Omental fat pad (tissue), 4 donors: ENCODE data around the gene CRKL. TPM values are rescaled to one million over a fixed set of nuclear protein-coding genes. Genes with fewer than 3 reads are reported as not detected.
"Not testable (repeated sequence)": the region's sequence is repeated elsewhere in the genome, so short reads cannot be mapped to it uniquely, and the experiment has no call there.

Experiments
- ATAC-seq: fragments of 150-250 bp; one replicate; pipeline ENCODE4 v1.9.1; 2016; ENCODE audit warnings: mild to moderate bottlenecking, moderate library complexity; ENCODE audit not compliant: low FRiP score
- DNase-seq: peaks from one replicate; pipeline ENCODE4 v3.0.0-alpha.2; 2019; ENCODE audit warnings: low spot score
- total RNA-seq, 4 donors: library from RNA; depleted of rRNA; stranded (reverse); fragments of >200 nt; gene quantifications; one replicate each; pipeline ENCODE4 v1.1.0, GENCODE V29; 2016
- TF ChIP-seq, protein P1 (sequence below), 3 donors: fragments of 450-650 bp; IDR thresholded peaks; one replicate each; pipeline ENCODE4 v1.5.1; 2016 to 2017; ENCODE audit warnings: antibody characterized with exemption in 3 of 3, mild to moderate bottlenecking in 3 of 3, moderate library complexity in 2 of 3

CRKL gene
- total RNA-seq, 4 donors from 2014 or later = 37.9 to 51.6 (median 45.4) TPM

DNA sequence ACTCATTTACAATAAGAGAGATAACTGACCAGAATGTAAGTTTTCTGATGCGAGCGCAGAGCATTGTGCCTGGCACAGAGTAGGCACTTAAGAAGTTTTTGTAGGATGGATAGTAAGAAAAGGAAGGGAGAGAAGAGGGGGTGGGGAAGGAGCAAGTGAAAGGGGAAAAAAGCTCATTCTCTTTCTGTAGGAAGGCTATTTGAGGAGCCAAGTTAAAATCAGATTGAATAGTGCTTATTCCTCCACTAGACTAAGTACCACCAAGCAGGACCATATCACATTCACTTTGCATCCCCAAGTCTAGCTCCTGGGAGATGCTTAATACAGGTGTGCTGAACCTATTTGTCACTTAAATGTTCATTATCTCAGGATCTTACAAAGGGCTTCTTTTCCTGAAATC is 14.1 kb upstream of the CRKL start:
- TF ChIP-seq, protein P1, sequence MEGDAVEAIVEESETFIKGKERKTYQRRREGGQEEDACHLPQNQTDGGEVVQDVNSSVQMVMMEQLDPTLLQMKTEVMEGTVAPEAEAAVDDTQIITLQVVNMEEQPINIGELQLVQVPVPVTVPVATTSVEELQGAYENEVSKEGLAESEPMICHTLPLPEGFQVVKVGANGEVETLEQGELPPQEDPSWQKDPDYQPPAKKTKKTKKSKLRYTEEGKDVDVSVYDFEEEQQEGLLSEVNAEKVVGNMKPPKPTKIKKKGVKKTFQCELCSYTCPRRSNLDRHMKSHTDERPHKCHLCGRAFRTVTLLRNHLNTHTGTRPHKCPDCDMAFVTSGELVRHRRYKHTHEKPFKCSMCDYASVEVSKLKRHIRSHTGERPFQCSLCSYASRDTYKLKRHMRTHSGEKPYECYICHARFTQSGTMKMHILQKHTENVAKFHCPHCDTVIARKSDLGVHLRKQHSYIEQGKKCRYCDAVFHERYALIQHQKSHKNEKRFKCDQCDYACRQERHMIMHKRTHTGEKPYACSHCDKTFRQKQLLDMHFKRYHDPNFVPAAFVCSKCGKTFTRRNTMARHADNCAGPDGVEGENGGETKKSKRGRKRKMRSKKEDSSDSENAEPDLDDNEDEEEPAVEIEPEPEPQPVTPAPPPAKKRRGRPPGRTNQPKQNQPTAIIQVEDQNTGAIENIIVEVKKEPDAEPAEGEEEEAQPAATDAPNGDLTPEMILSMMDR (IDR thresholded peaks at IDR 0.05) = no peak
- DNase-seq = no peak
- no peak for ATAC-seq

DNA sequence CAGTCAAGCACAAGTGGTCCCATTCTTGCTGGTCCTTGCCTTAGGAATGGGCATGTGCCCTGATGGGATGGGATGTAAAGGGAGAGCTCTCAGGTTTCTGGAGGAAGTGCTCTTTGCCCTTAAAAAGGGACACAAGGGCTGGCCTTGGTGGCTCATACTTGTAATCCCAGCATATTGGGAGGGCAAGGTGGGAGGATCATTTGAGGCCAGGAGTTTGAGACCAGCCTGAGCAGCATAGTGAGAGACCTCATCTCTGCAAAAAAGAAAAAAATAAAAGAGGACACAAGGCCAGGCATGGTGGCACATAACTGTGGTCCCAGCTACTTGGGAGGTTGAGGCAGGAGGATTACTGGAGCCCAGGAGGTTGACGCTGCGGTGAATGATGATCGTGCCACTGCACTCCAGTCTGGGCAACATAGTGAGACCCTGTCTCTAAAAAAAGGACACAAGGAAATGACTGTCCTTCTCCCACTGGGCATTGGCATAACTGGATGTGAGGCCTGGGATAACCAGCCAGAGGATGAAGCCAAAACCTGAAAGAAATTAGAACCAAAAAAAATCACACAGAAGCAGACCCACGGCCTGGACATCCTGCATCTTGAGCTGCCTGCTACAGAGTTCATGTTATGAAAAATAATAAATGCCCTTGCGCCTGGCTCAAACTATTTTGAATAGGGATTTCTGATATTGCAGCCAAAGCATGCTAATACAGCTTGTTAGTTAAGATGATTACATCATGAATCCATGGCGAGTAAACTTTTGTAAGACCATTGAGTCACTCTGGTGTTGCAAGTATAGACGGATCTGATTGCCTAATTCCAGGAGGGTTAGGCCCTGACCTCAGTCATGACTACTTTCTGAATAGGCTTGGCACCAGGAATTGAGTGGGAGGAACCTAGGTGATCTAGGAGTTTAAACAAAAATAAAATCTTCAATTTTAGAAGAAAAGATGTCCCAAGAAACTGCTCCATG is 12.9 kb upstream of the CRKL start:
- ATAC-seq (peak; percentile 96), DNase-seq (no peak)
- TF ChIP-seq, protein P1 (IDR thresholded peaks at IDR 0.05) = no peak

- TF ChIP-seq, protein P1 (IDR thresholded peaks at IDR 0.05) = no peak
- DNase-seq (no peak), ATAC-seq (peak; percentile 51)
Measured at GRCh38 chr22:20904980-20905355, 12.2 kb upstream of the CRKL start.

DNA sequence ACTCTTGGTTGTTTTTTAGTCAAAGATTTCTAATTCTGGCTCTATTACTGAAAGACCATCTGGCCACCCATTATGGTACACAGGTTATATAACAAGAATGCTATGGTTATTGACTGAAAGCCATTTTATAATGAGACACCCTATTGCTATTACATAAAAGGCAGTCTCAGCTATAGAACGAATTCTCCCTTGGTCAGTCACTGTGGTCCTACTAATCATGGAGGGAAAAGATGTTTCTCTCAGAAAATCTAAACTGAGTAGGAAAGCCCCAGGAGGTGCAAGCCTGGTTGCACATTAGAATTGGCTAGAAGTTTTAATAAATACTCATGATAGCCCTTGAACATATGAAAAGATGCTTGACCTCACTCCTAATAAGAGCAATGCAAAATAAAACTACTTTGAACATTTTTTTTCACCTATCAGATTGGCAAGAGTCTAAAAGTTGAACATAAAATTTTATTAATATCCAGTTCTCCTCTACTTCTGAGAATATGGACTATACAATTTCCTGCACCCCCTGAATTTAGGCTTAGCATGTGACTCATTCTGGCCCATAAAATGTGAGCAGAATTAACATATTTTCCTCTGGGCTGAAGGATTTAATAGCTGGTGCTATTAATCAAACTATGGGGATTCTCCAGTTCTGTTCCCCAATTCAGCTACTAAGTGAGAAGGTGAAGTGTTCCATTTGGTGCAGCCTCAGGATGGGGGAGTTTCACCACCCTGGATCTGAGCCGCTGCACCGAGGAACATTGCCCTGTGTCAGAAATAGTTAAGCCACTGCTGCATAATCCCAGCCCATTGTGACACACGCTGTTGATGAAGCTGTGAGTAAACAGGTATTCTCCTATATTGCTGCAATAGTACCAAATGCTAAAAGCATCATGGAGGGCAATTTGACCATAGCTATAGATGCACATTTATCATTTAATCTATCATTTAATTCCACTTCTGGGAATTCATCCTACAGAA is 11.5 kb upstream of the CRKL start:
- peak; percentile 3 for ATAC-seq
- TF ChIP-seq, protein P1 (IDR thresholded peaks at IDR 0.05) = no peak
- no peak for DNase-seq

- no peak for ATAC-seq
- no peak for DNase-seq
- TF ChIP-seq, protein P1 (IDR thresholded peaks at IDR 0.05) = no peak
Measured at GRCh38 chr22:20906387-20906767, 10.8 kb upstream of the CRKL start.

GRCh38 chr22:20908717-20909116 is 8.5 kb upstream of the CRKL start:
- not testable (repeated sequence) for DNase-seq, ATAC-seq
